Epithelial cell of proximal tubule (primary cell): ENCODE data around the gene TMPRSS4. TPM values are rescaled to one million over a fixed set of nuclear protein-coding genes. Genes with fewer than 3 reads are reported as not detected.

Experiments
- DNase-seq: peaks from one replicate; pipeline ENCODE4 v3.0.0-alpha.2; 2011; ENCODE audit warnings: low read depth
- H3K4me3 ChIP-seq: 2 replicates; pipeline ENCODE4 v1.5.1; 2011; ENCODE audit warnings: low read depth, mild to moderate bottlenecking, low read length
- CTCF ChIP-seq: conservative IDR thresholded peaks from 2 replicates; pipeline ENCODE4 v1.5.1; 2012; ENCODE audit warnings: low read depth, mild to moderate bottlenecking, low read length
- total RNA-seq: library from RNA; depleted of rRNA; stranded (reverse); fragments of >200 nt; gene quantifications from 2 replicates; pipeline ENCODE4 v1.2.3, GENCODE V29; 2015

TMPRSS4 gene
- total RNA-seq, 1 donor from 2014 or later, result 26.6 TPM

GRCh38 chr11:118051136-118051610 is 25.7 kb upstream of the TMPRSS4 start:
- no peak for TF ChIP-seq CTCF
- no peak for DNase-seq
- H3K4me3 ChIP-seq, result no peak overlapping the region

- DNase-seq, result no peak
- no peak for TF ChIP-seq CTCF
- no peak overlapping the region for H3K4me3 ChIP-seq
These were observed 25.0 kb upstream of the TMPRSS4 start for GRCh38 chr11:118051611-118052461.

GRCh38 chr11:118052581-118053206 is 24.2 kb upstream of the TMPRSS4 start:
- TF ChIP-seq CTCF, result no peak
- no peak for DNase-seq
- no peak overlapping the region for H3K4me3 ChIP-seq

GRCh38 chr11:118054712-118055640 is 21.9 kb upstream of the TMPRSS4 start:
- no peak overlapping the region for H3K4me3 ChIP-seq
- no peak for DNase-seq
- TF ChIP-seq CTCF, result no peak

- TF ChIP-seq CTCF, result no peak
These were observed 20.9 kb upstream of the TMPRSS4 start for GRCh38 chr11:118055966-118056365.

GRCh38 chr11:118056806-118057205 is 20.1 kb upstream of the TMPRSS4 start:
- TF ChIP-seq CTCF, result no peak
- no peak for DNase-seq
- H3K4me3 ChIP-seq, result no peak overlapping the region

More at GRCh38 chr11:118055966-118056365, 20.9 kb upstream of the TMPRSS4 start:
- H3K4me3 ChIP-seq, result no peak overlapping the region
- no peak for DNase-seq
